SK-N-SH treated with all-trans-retinoic acid at 6 μM for 48 hours (cell line): ENCODE measurements around the gene MYLK.

ENCODE experiments used
- CSDC2 ChIP-seq: fragments of 250-450 bp; sonication (Bioruptor Pico); IDR thresholded peaks from 2 replicates; pipeline ENCODE4 v1.5.0; 2020; ENCODE audit warnings: mild to moderate bottlenecking, moderate library complexity
- ISL1 ChIP-seq: fragments of 250-450 bp; sonication (Bioruptor Pico); IDR thresholded peaks from 2 replicates; pipeline ENCODE4 v2.1.2; 2022; ENCODE audit warnings: mild to moderate bottlenecking, moderate library complexity
- PATZ1 ChIP-seq: fragments of 250-450 bp; sonication (Bioruptor Pico); IDR thresholded peaks from 2 replicates; pipeline ENCODE4 v1.8.0; 2020; ENCODE audit warnings: mild to moderate bottlenecking, moderate library complexity, borderline replicate concordance
- POU6F1 ChIP-seq: fragments of 250-450 bp; sonication (Bioruptor Pico); IDR thresholded peaks from 2 replicates; pipeline ENCODE4 v1.8.0; 2021; ENCODE audit warnings: low read depth, mild to moderate bottlenecking, moderate library complexity, borderline replicate concordance
- SNAI2 ChIP-seq: fragments of 250-450 bp; sonication (Bioruptor Pico); IDR thresholded peaks from 2 replicates; pipeline ENCODE4 v1.5.0; 2020; ENCODE audit warnings: mild to moderate bottlenecking, moderate library complexity
- ZC3H10 ChIP-seq: fragments of 250-450 bp; sonication (Bioruptor Pico); IDR thresholded peaks from 2 replicates; pipeline ENCODE4 v1.5.1; 2021; ENCODE audit warnings: mild to moderate bottlenecking, moderate library complexity
- ZNF70 ChIP-seq: fragments of 450-650 bp; formaldehyde crosslinking; IDR thresholded peaks from 2 replicates; pipeline ENCODE4 v1.5.0; 2020; ENCODE audit warnings: mild to moderate bottlenecking, moderate library complexity
- ZNF8 ChIP-seq: fragments of 450-650 bp; formaldehyde crosslinking; IDR thresholded peaks from 2 replicates; pipeline ENCODE4 v1.5.0; 2020; ENCODE audit warnings: mild to moderate bottlenecking, moderate library complexity

GRCh38 chr3:123807820-123808219 lies 76.3 kb downstream of the MYLK start:
- peak; percentile 62; the same call in 1 of the 2 replicates for TF ChIP-seq SNAI2 (CRISPR knock-in tag)
- TF ChIP-seq POU6F1 (CRISPR knock-in tag), result no peak
- no peak for TF ChIP-seq PATZ1 (CRISPR knock-in tag)
- TF ChIP-seq ZNF70 (CRISPR knock-in tag), result no peak
- no peak for TF ChIP-seq ZC3H10 (CRISPR knock-in tag)
- TF ChIP-seq CSDC2 (CRISPR knock-in tag), result no peak
- TF ChIP-seq ZNF8 (CRISPR knock-in tag), result no peak
- TF ChIP-seq ISL1 (CRISPR knock-in tag), result no peak
